ENCODE data around the gene PRSS56. TPM values are rescaled to one million over a fixed set of nuclear protein-coding genes. Genes with fewer than 3 reads are reported as not detected.
A peak's percentile ranks its signal among the peaks of the same experiment; 100 is the strongest.

Gene PRSS56
- total and polyA plus RNA-seq, 2 of the 13 experiments (the other 11 are each of a cell fraction or from before 2014, with no cell fraction given), result not detected

GRCh38 chr2:232550354-232551249 is 30.4 kb downstream of the PRSS56 start, which contains the start of the genes EIF4E2 and TIGD1 (continued):
- TF ChIP-seq ZNF407 (CRISPR knock-in tag; IDR thresholded peaks at IDR 0.05; ENCODE audit: not compliant biosample characterization), result peak; percentile 100
- no peak for TF ChIP-seq NPAS2 (CRISPR knock-in tag; IDR thresholded peaks at IDR 0.05; ENCODE audit: borderline replicate concordance)
- peak; percentile 99 for TF ChIP-seq MLXIP (CRISPR knock-in tag; IDR thresholded peaks at IDR 0.05; ENCODE audit: borderline replicate concordance)
- TF ChIP-seq ZNF558 (CRISPR knock-in tag; IDR thresholded peaks at IDR 0.05; ENCODE audit: borderline replicate concordance), result peak; percentile 99
- peak; percentile 81 for TF ChIP-seq GFI1 (CRISPR knock-in tag; IDR thresholded peaks at IDR 0.05; ENCODE audit: borderline replicate concordance)
- peak; percentile 98 for TF ChIP-seq ZNF414 (CRISPR knock-in tag; IDR thresholded peaks at IDR 0.05)
- TF ChIP-seq PRPF4 (IDR thresholded peaks at IDR 0.05; ENCODE audit: low read depth, low read length, poor library complexity, severe bottlenecking), result no peak
- peak; percentile 99 for TF ChIP-seq YEATS4 (CRISPR knock-in tag; IDR thresholded peaks at IDR 0.05; ENCODE audit: borderline replicate concordance)

Data from HepG2 (cell line).